Measurements from ENCODE around the gene UNC80.
"Not testable (repeated sequence)": the region's sequence is repeated elsewhere in the genome, so short reads cannot be mapped to it uniquely, and the experiment has no call there.

UNC80 gene

GRCh38 chr2:209771474-209772289 lies at the start of gene UNC80:
Gene UNC80, plus strand, starts transcription at chr2:209771832. Its CDS starts 241 bp downstream, at chr2:209772073.
- peak; percentile 40 for DNase-seq (ENCODE audit: low read depth)

- no peak for DNase-seq (ENCODE audit: low read depth)
Observed at GRCh38 chr2:209726311-209726710, 45.3 kb upstream of the UNC80 start.

- no peak for DNase-seq (ENCODE audit: low read depth)
Observed at GRCh38 chr2:209727077-209727476, 44.6 kb upstream of the UNC80 start.

GRCh38 chr2:209734805-209735204 lies 36.8 kb upstream of the UNC80 start:
- no peak for DNase-seq (ENCODE audit: low read depth)

GRCh38 chr2:209741953-209742352 lies 29.7 kb upstream of the UNC80 start:
- no peak for DNase-seq (ENCODE audit: low read depth)

GRCh38 chr2:209753020-209753419 lies 18.6 kb upstream of the UNC80 start:
- DNase-seq (ENCODE audit: low read depth) = peak; percentile 5

GRCh38 chr2:209757163-209757562 lies 14.5 kb upstream of the UNC80 start:
- DNase-seq (ENCODE audit: low read depth) = no peak

- DNase-seq (ENCODE audit: low read depth) = no peak
Observed at GRCh38 chr2:209761566-209761965, 10.1 kb upstream of the UNC80 start.

- no peak for DNase-seq (ENCODE audit: low read depth)
Observed at GRCh38 chr2:209762563-209762962, 9.1 kb upstream of the UNC80 start.

- DNase-seq (ENCODE audit: low read depth) = no peak
Observed at GRCh38 chr2:209763106-209763505, 8.5 kb upstream of the UNC80 start.

GRCh38 chr2:209766613-209767012 lies 5.0 kb upstream of the UNC80 start:
- no peak for DNase-seq (ENCODE audit: low read depth)

GRCh38 chr2:209767316-209767715 lies 4.3 kb upstream of the UNC80 start:
- DNase-seq (ENCODE audit: low read depth) = no peak

GRCh38 chr2:209768557-209768956 lies 3.1 kb upstream of the UNC80 start:
- no peak for DNase-seq (ENCODE audit: low read depth)

GRCh38 chr2:209772290-209772685 lies 656 bp downstream of the UNC80 start:
- DNase-seq (ENCODE audit: low read depth) = no peak

- DNase-seq (ENCODE audit: low read depth) = no peak
Observed at GRCh38 chr2:209773377-209773776, 1.7 kb downstream of the UNC80 start.

- DNase-seq (ENCODE audit: low read depth) = no peak
Observed at GRCh38 chr2:209787416-209787815, 15.8 kb downstream of the UNC80 start.

- DNase-seq (ENCODE audit: low read depth) = no peak
Observed at GRCh38 chr2:209788925-209789324, 17.3 kb downstream of the UNC80 start.

- DNase-seq (ENCODE audit: low read depth) = no peak
Observed at GRCh38 chr2:209790066-209790728, 18.6 kb downstream of the UNC80 start.

GRCh38 chr2:209791151-209791550 lies 19.5 kb downstream of the UNC80 start:
- no peak for DNase-seq (ENCODE audit: low read depth)

GRCh38 chr2:209795425-209795824 lies 23.8 kb downstream of the UNC80 start:
- not testable (repeated sequence) for DNase-seq (ENCODE audit: low read depth)

GRCh38 chr2:209805351-209805750 lies 33.7 kb downstream of the UNC80 start:
- DNase-seq (ENCODE audit: low read depth) = no peak

- no peak for DNase-seq (ENCODE audit: low read depth)
Observed at GRCh38 chr2:209806318-209806717, 34.7 kb downstream of the UNC80 start.

- DNase-seq (ENCODE audit: low read depth) = no peak
Observed at GRCh38 chr2:209808521-209808920, 36.9 kb downstream of the UNC80 start.

GRCh38 chr2:209809256-209809655 lies 37.6 kb downstream of the UNC80 start:
- no peak for DNase-seq (ENCODE audit: low read depth)
